Measurements from ENCODE around the gene TMEM59L. TPM values are rescaled to one million over a fixed set of nuclear protein-coding genes. Genes with fewer than 3 reads are reported as not detected.
"Not testable (repeated sequence)": the region's sequence is repeated elsewhere in the genome, so short reads cannot be mapped to it uniquely, and the experiment has no call there.

The TMEM59L gene
- total RNA-seq, 1 experiment from 2014 or later = 2.4 TPM

- POLR2A ChIA-PET = no interaction called here
- no TSS peak for BruUV-seq (replicated peaks)
- Histone ChIP-seq H3K4me3 (ENCODE audit: low read depth in 2 of 2, low read length in 2 of 2) (no peak overlapping the region), H3K36me3 (ENCODE audit: control insufficient read depth, insufficient read depth, low read length) (no peaks in the 10 kb centered on the region; the same call in 1 of the 2 replicates), H3K9me3 (ENCODE audit: control insufficient read depth, insufficient read depth, low read depth, low read length) (no peaks in the 10 kb centered on the region), H3K27me3 (ENCODE audit: control insufficient read depth, insufficient read depth, low read length) (no peaks in the 10 kb centered on the region), H3K4me1 (ENCODE audit: control insufficient read depth, insufficient read depth, low read length) (no peaks in the 10 kb centered on the region), H3K27ac (ENCODE audit: low read length) (no peak overlapping the region)
- in situ Hi-C loops (cut with HindIII; ENCODE audit: low pct_unique_long_range_greater_than_20kb, low sequenced_read_pairs) (no loop called here), intact Hi-C loops (cut with micrococcal nuclease; ENCODE audit: unreplicated experiment) (loop anchor here (5.0 to 10.0 kb wide), 2 partner anchors 83 to 255 kb away; no protein-coding TSS in a partner anchor)
- TF ChIP-seq TCF7L2 (IDR thresholded peaks at IDR 0.05; ENCODE audit: low read depth, low read length) = no peak
- TF ChIP-seq, protein P1, sequence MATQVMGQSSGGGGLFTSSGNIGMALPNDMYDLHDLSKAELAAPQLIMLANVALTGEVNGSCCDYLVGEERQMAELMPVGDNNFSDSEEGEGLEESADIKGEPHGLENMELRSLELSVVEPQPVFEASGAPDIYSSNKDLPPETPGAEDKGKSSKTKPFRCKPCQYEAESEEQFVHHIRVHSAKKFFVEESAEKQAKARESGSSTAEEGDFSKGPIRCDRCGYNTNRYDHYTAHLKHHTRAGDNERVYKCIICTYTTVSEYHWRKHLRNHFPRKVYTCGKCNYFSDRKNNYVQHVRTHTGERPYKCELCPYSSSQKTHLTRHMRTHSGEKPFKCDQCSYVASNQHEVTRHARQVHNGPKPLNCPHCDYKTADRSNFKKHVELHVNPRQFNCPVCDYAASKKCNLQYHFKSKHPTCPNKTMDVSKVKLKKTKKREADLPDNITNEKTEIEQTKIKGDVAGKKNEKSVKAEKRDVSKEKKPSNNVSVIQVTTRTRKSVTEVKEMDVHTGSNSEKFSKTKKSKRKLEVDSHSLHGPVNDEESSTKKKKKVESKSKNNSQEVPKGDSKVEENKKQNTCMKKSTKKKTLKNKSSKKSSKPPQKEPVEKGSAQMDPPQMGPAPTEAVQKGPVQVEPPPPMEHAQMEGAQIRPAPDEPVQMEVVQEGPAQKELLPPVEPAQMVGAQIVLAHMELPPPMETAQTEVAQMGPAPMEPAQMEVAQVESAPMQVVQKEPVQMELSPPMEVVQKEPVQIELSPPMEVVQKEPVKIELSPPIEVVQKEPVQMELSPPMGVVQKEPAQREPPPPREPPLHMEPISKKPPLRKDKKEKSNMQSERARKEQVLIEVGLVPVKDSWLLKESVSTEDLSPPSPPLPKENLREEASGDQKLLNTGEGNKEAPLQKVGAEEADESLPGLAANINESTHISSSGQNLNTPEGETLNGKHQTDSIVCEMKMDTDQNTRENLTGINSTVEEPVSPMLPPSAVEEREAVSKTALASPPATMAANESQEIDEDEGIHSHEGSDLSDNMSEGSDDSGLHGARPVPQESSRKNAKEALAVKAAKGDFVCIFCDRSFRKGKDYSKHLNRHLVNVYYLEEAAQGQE (IDR thresholded peaks at IDR 0.05; ENCODE audit: insufficient read depth in 1 of 2, low read depth in 2 of 2, low read length in 1 of 2) = no peak
- TF ChIP-seq SIN3A (IDR thresholded peaks at IDR 0.05; ENCODE audit: borderline replicate concordance, insufficient read depth, low read depth, low read length) = no peak
- no peak for TF ChIP-seq POLR2AphosphoS5 (IDR thresholded peaks at IDR 0.05; ENCODE audit: low read depth, low read length)
- ATAC-seq (no peak), DNase-seq (ENCODE audit: low read depth, low spot score) (no peak)
- CTCF ChIA-PET = no interaction called here
These were observed 20.8 kb upstream of the TMEM59L start for GRCh38 chr19:18591735-18592385.

GRCh38 chr19:18592732-18593131, 19.9 kb upstream of the TMEM59L start:
- POLR2A ChIA-PET; H3K27me3 ChIP-seq (ENCODE audit: control insufficient read depth, insufficient read depth, low read length); H3K36me3 ChIP-seq (ENCODE audit: control insufficient read depth, insufficient read depth, low read length); DNase-seq (ENCODE audit: low read depth, low spot score); H3K9me3 ChIP-seq (ENCODE audit: control insufficient read depth, insufficient read depth, low read depth, low read length); in situ Hi-C loops (cut with HindIII; ENCODE audit: low pct_unique_long_range_greater_than_20kb, low sequenced_read_pairs); ATAC-seq; H3K4me1 ChIP-seq (ENCODE audit: control insufficient read depth, insufficient read depth, low read length); H3K27ac ChIP-seq (ENCODE audit: low read length); BruUV-seq (replicated peaks); H3K4me3 ChIP-seq (ENCODE audit: low read depth in 2 of 2, low read length in 2 of 2): not testable (repeated sequence)
- intact Hi-C loops (cut with micrococcal nuclease; ENCODE audit: unreplicated experiment) = loop anchor here (5.0 to 10.0 kb wide), 2 partner anchors 82 to 255 kb away; no protein-coding TSS in a partner anchor
- CTCF ChIA-PET = interaction anchor here (0.7 kb wide), 1 partner anchor 49 kb away, joined by 4 read pairs; no protein-coding TSS in a partner anchor

GRCh38 chr19:18593367-18594095, 19.1 kb upstream of the TMEM59L start:
- Histone ChIP-seq H3K9me3 (ENCODE audit: control insufficient read depth, insufficient read depth, low read depth, low read length) (no peaks in the 10 kb centered on the region), H3K27me3 (ENCODE audit: control insufficient read depth, insufficient read depth, low read length) (no peaks in the 10 kb centered on the region), H3K36me3 (ENCODE audit: control insufficient read depth, insufficient read depth, low read length) (no peaks in the 10 kb centered on the region; the same call in 1 of the 2 replicates), H3K27ac (ENCODE audit: low read length) (no peak overlapping the region), H3K4me1 (ENCODE audit: control insufficient read depth, insufficient read depth, low read length) (no peaks in the 10 kb centered on the region), H3K4me3 (ENCODE audit: low read depth in 2 of 2, low read length in 2 of 2) (peak overlapping the region; percentile 29 to 41; a peak in 2 of 4 replicates)
- intact Hi-C loops (cut with micrococcal nuclease; ENCODE audit: unreplicated experiment) (loop anchor here (5.0 to 10.0 kb wide), 2 partner anchors 81 to 254 kb away; no protein-coding TSS in a partner anchor), in situ Hi-C loops (cut with HindIII; ENCODE audit: low pct_unique_long_range_greater_than_20kb, low sequenced_read_pairs) (no loop called here)
- TF ChIP-seq, protein P2, sequence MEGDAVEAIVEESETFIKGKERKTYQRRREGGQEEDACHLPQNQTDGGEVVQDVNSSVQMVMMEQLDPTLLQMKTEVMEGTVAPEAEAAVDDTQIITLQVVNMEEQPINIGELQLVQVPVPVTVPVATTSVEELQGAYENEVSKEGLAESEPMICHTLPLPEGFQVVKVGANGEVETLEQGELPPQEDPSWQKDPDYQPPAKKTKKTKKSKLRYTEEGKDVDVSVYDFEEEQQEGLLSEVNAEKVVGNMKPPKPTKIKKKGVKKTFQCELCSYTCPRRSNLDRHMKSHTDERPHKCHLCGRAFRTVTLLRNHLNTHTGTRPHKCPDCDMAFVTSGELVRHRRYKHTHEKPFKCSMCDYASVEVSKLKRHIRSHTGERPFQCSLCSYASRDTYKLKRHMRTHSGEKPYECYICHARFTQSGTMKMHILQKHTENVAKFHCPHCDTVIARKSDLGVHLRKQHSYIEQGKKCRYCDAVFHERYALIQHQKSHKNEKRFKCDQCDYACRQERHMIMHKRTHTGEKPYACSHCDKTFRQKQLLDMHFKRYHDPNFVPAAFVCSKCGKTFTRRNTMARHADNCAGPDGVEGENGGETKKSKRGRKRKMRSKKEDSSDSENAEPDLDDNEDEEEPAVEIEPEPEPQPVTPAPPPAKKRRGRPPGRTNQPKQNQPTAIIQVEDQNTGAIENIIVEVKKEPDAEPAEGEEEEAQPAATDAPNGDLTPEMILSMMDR (IDR thresholded peaks at IDR 0.05) = no peak
- TF ChIP-seq, protein P1 (IDR thresholded peaks at IDR 0.05; ENCODE audit: insufficient read depth in 1 of 2, low read depth in 2 of 2, low read length in 1 of 2) = no peak
- TF ChIP-seq TCF7L2 (IDR thresholded peaks at IDR 0.05; ENCODE audit: low read depth, low read length) (no peak), POLR2AphosphoS5 (IDR thresholded peaks at IDR 0.05; ENCODE audit: low read depth, low read length) (no peak), SIN3A (IDR thresholded peaks at IDR 0.05; ENCODE audit: borderline replicate concordance, insufficient read depth, low read depth, low read length) (no peak)
- CTCF ChIA-PET = interaction anchor here (0.6 to 1.1 kb wide), 4 partner anchors 49 to 253 kb away, joined by 3 to 12 read pairs (median 4); no protein-coding TSS in a partner anchor
- no peak for ATAC-seq
- no TSS peak for BruUV-seq (replicated peaks)
- DNase-seq (ENCODE audit: low read depth, low spot score) = no peak
- POLR2A ChIA-PET = interaction anchor here (0.6 to 0.7 kb wide), 2 partner anchors 24 to 130 kb away, joined by 3 to 8 read pairs; no protein-coding TSS in a partner anchor

Measured in Panc1 (cell line).